Neural progenitor cell (in vitro differentiated cells): ENCODE results near the gene RPL7A. TPM values are rescaled to one million over a fixed set of nuclear protein-coding genes. Genes with fewer than 3 reads are reported as not detected.

Experiments
- DNase-seq: peaks from one replicate; pipeline ENCODE4 v3.0.0-alpha.2; 2016; ENCODE audit warnings: low spot score
- H2AFZ ChIP-seq: fragments of 200-600 bp; sonication (generic); replicated peaks from 2 replicates; pipeline ENCODE4 v1.6.1; 2016; ENCODE audit warnings: antibody characterized with exemption
- H3F3A ChIP-seq: fragments of 200-600 bp; sonication (generic); 2 replicates; pipeline ENCODE4 v1.6.1; 2016; ENCODE audit warnings: antibody characterized with exemption, low read depth
- H3K27ac ChIP-seq: fragments of 200-600 bp; sonication (generic); 2 replicates; pipeline ENCODE4 v1.5.1; 2016; ENCODE audit warnings: mild to moderate bottlenecking
- H3K27me3 ChIP-seq: fragments of 200-600 bp; sonication (generic); 2 replicates; pipeline ENCODE4 v1.6.1; 2016; ENCODE audit warnings: mild to moderate bottlenecking, moderate library complexity
- H3K36me3 ChIP-seq: fragments of 200-600 bp; sonication (generic); 2 replicates; pipeline ENCODE4 v1.5.1; 2016
- H3K4me1 ChIP-seq: fragments of 200-600 bp; sonication (generic); 2 replicates; pipeline ENCODE4 v1.6.1; 2016; ENCODE audit warnings: mixed run types
- H3K4me2 ChIP-seq: fragments of 200-600 bp; sonication (generic); 2 replicates; pipeline ENCODE4 v1.6.1; 2016
- H3K4me3 ChIP-seq: fragments of 200-600 bp; sonication (generic); 2 replicates; pipeline ENCODE4 v1.5.1; 2016
- H3K79me2 ChIP-seq: fragments of 200-600 bp; sonication (generic); 2 replicates; pipeline ENCODE4 v1.6.1; 2016; ENCODE audit warnings: low read depth
- H3K9ac ChIP-seq: fragments of 200-600 bp; sonication (generic); 2 replicates; pipeline ENCODE4 v1.6.1; 2016
- H3K9me3 ChIP-seq: fragments of 200-600 bp; sonication (generic); 2 replicates; pipeline ENCODE4 v1.5.1; 2016; ENCODE audit warnings: low read depth
- H4K20me1 ChIP-seq: fragments of 200-600 bp; sonication (generic); 2 replicates; pipeline ENCODE4 v1.6.1; 2016; ENCODE audit warnings: low read depth
- H3K27ac Mint-ChIP-seq: 3 replicates; pipeline ENCODE4 v1.8.0; 2021; ENCODE audit warnings: mixed read lengths
- H3K27me3 Mint-ChIP-seq: 2 replicates; pipeline ENCODE4 v1.8.0; 2022; ENCODE audit warnings: low read depth, mild to moderate bottlenecking, inconsistent platforms, moderate library complexity, mixed read lengths; ENCODE audit not compliant: insufficient read depth
- H3K36me3 Mint-ChIP-seq: 3 replicates; pipeline ENCODE4 v1.8.0; 2021; ENCODE audit warnings: mixed read lengths
- H3K4me1 Mint-ChIP-seq: 3 replicates; pipeline ENCODE4 v1.8.0; 2021; ENCODE audit warnings: mixed read lengths
- H3K4me3 Mint-ChIP-seq: 3 replicates; pipeline ENCODE4 v1.8.0; 2021; ENCODE audit warnings: mild to moderate bottlenecking, moderate library complexity, mixed read lengths
- H3K9me3 Mint-ChIP-seq: 3 replicates; pipeline ENCODE4 v1.8.0; 2020; ENCODE audit warnings: mixed read lengths
- CTCF ChIP-seq: fragments of 200-600 bp; sonication (generic); IDR thresholded peaks from 2 replicates; pipeline ENCODE4 v1.5.1; 2017; ENCODE audit warnings: antibody characterized with exemption, mild to moderate bottlenecking
- EZH2 ChIP-seq: fragments of 200-600 bp; sonication (generic); IDR thresholded peaks from 2 replicates; pipeline ENCODE4 v1.6.1; 2017; ENCODE audit warnings: antibody characterized with exemption, mild to moderate bottlenecking, moderate library complexity
- EZH2phosphoT487 ChIP-seq: fragments of 200-600 bp; sonication (generic); IDR thresholded peaks from 2 replicates; pipeline ENCODE4 v1.6.1; 2017; ENCODE audit warnings: antibody characterized with exemption
- total RNA-seq: library from RNA; depleted of rRNA; stranded (reverse); fragments of >200 nt; gene quantifications from 2 replicates; pipeline ENCODE4 v1.2.3, GENCODE V29; 2015; ENCODE audit warnings: low replicate concordance

The RPL7A gene
- total RNA-seq, 1 donor from 2014 or later = 3,449 TPM

GRCh38 chr9:133353548-133353947 is 5.5 kb downstream of the RPL7A start:
- peaks cover 23% of the 10 kb centered on the region for H3K36me3 ChIP-seq
- H3K4me1 ChIP-seq = peaks cover 23% of the 10 kb centered on the region
- no peak overlapping the region for H3K4me3 ChIP-seq
- H3K79me2 ChIP-seq = peaks cover 54% of the 10 kb centered on the region
- H3F3A ChIP-seq = peaks cover 62% of the 10 kb centered on the region
- H3K9ac ChIP-seq = no peak overlapping the region
- peak overlapping the region; percentile 25 for H3K27ac Mint-ChIP-seq
- peaks cover 25% of the 10 kb centered on the region for H3K4me1 Mint-ChIP-seq
- no peaks in the 10 kb centered on the region for H3K27me3 ChIP-seq
- no peak overlapping the region for H2AFZ ChIP-seq
- peaks cover 14% of the 10 kb centered on the region for H3K27me3 Mint-ChIP-seq
- TF ChIP-seq EZH2 = no peak
- no peak for TF ChIP-seq EZH2phosphoT487
- TF ChIP-seq CTCF = no peak
- H3K4me2 ChIP-seq = no peak overlapping the region
- no peak overlapping the region for H3K27ac ChIP-seq
- H3K9me3 ChIP-seq = no peaks in the 10 kb centered on the region
- no peaks in the 10 kb centered on the region for H3K9me3 Mint-ChIP-seq
- H3K36me3 Mint-ChIP-seq = peaks cover 35% of the 10 kb centered on the region
- H4K20me1 ChIP-seq = peaks cover 64% of the 10 kb centered on the region
- peak overlapping the region; percentile 93 for H3K4me3 Mint-ChIP-seq
- DNase-seq = no peak

- H3K27me3 ChIP-seq = no peaks in the 10 kb centered on the region
- H3K27me3 Mint-ChIP-seq = peaks cover 9% of the 10 kb centered on the region
- H3K36me3 ChIP-seq = peaks cover 14% of the 10 kb centered on the region
- TF ChIP-seq CTCF (no peak), EZH2 (no peak), EZH2phosphoT487 (no peak)
- H3K4me1 ChIP-seq = peaks cover 15% of the 10 kb centered on the region
- peaks cover 16% of the 10 kb centered on the region for H3K4me1 Mint-ChIP-seq
- peak overlapping the region; percentile 93 for H3K4me3 Mint-ChIP-seq
- peaks cover 25% of the 10 kb centered on the region for H3K36me3 Mint-ChIP-seq
- H3K9ac ChIP-seq = no peak overlapping the region
- no peak overlapping the region for H3K4me3 ChIP-seq
- no peaks in the 10 kb centered on the region for H3K9me3 Mint-ChIP-seq
- H3K27ac ChIP-seq = no peak overlapping the region
- peaks cover 64% of the 10 kb centered on the region for H4K20me1 ChIP-seq
- peaks cover 41% of the 10 kb centered on the region for H3K79me2 ChIP-seq
- no peak for DNase-seq
- no peak overlapping the region for H2AFZ ChIP-seq
- no peaks in the 10 kb centered on the region for H3K9me3 ChIP-seq
- H3K27ac Mint-ChIP-seq = no peak overlapping the region
- peak overlapping the region; percentile 77 for H3K4me2 ChIP-seq
- H3F3A ChIP-seq = peaks cover 50% of the 10 kb centered on the region
These were observed 6.7 kb downstream of the RPL7A start for GRCh38 chr9:133354766-133355165.

GRCh38 chr9:133355881-133356357 is 7.9 kb downstream of the RPL7A start:
- no peaks in the 10 kb centered on the region for H3K27me3 ChIP-seq
- peaks cover 4% of the 10 kb centered on the region for H3K36me3 ChIP-seq
- H3K4me2 ChIP-seq = peak overlapping the region; percentile 77
- H3K4me3 Mint-ChIP-seq = peak overlapping the region; percentile 93
- peaks cover 18% of the 10 kb centered on the region for H3K36me3 Mint-ChIP-seq
- H2AFZ ChIP-seq = no peak overlapping the region
- peaks cover 5% of the 10 kb centered on the region for H3K27me3 Mint-ChIP-seq
- peaks cover 65% of the 10 kb centered on the region for H4K20me1 ChIP-seq
- H3K9me3 Mint-ChIP-seq = no peaks in the 10 kb centered on the region
- H3K4me1 ChIP-seq = peaks cover 11% of the 10 kb centered on the region
- H3F3A ChIP-seq = peaks cover 38% of the 10 kb centered on the region
- DNase-seq = no peak
- no peak overlapping the region for H3K27ac ChIP-seq
- H3K4me3 ChIP-seq = peak overlapping the region; percentile 88
- no peak for TF ChIP-seq EZH2phosphoT487
- TF ChIP-seq CTCF = no peak
- no peak for TF ChIP-seq EZH2
- peak overlapping the region; percentile 46 for H3K27ac Mint-ChIP-seq
- H3K4me1 Mint-ChIP-seq = peaks cover 13% of the 10 kb centered on the region
- H3K9ac ChIP-seq = peak overlapping the region; percentile 84
- H3K9me3 ChIP-seq = no peaks in the 10 kb centered on the region
- peaks cover 33% of the 10 kb centered on the region for H3K79me2 ChIP-seq
